CD14-positive monocyte (primary cell): ENCODE results near the gene PAAF1. TPM values are rescaled to one million over a fixed set of nuclear protein-coding genes. Genes with fewer than 3 reads are reported as not detected.
A peak's percentile ranks its signal among the peaks of the same experiment; 100 is the strongest.
"Not testable (repeated sequence)": the region's sequence is repeated elsewhere in the genome, so short reads cannot be mapped to it uniquely, and the experiment has no call there.

ENCODE experiments used
- DNase-seq, 3 donors: peaks; one replicate each; pipeline ENCODE4 v3.0.0-alpha.2; 2011 to 2022
- H2AFZ ChIP-seq: 2 replicates; pipeline ENCODE4 v1.6.0; 2012; ENCODE audit warnings: mild to moderate bottlenecking, low read depth, low read length, inconsistent platforms; ENCODE audit not compliant: insufficient read depth, poor library complexity, severe bottlenecking
- H3K27ac ChIP-seq, 2 donors: 1 replicate in 1 of 2; 2 replicates in 1 of 2; pipeline ENCODE4 v1.5.1; 2012 to 2013; ENCODE audit warnings: low read length in 2 of 2, control low read depth in 1 of 2, inconsistent platforms in 1 of 2, low read depth in 1 of 2, mild to moderate bottlenecking in 1 of 2
- H3K27me3 ChIP-seq, 2 donors: one replicate each; pipeline versions ENCODE4 v1.6.0 to v1.6.1; 2011 to 2013; ENCODE audit warnings: low read length in 2 of 2; ENCODE audit not compliant: control insufficient read depth in 2 of 2, insufficient read depth in 2 of 2
- H3K36me3 ChIP-seq, 2 donors: replicated peaks in 1 of 2; 1 replicate in 1 of 2; 2 replicates in 1 of 2; pipeline versions ENCODE4 v1.5.1 to v1.6.1; 2012 to 2013; ENCODE audit warnings: low read length in 2 of 2, control low read depth in 1 of 2, inconsistent platforms in 1 of 2, mild to moderate bottlenecking in 1 of 2; ENCODE audit not compliant: insufficient read depth in 2 of 2, control insufficient read depth in 1 of 2
- H3K4me1 ChIP-seq, 2 donors: 1 replicate in 1 of 2; 2 replicates in 1 of 2; pipeline versions ENCODE4 v1.5.1 to v1.6.1; 2012 to 2013; ENCODE audit warnings: low read length in 2 of 2, control low read depth in 1 of 2, inconsistent platforms in 1 of 2, mild to moderate bottlenecking in 1 of 2, moderate library complexity in 1 of 2; ENCODE audit not compliant: insufficient read depth in 2 of 2, control insufficient read depth in 1 of 2
- H3K4me2 ChIP-seq: replicated peaks from 2 replicates; pipeline ENCODE3; 2012; ENCODE audit warnings: low read length, moderate library complexity, mild to moderate bottlenecking; ENCODE audit not compliant: poor library complexity, severe bottlenecking; ENCODE audit errors: extremely low read depth
- H3K4me3 ChIP-seq, 3 experiments: fragments of 200-600 bp in 1 of 3; sonication (generic) in 1 of 3; replicated peaks in 1 of 3; 1 replicate in 2 of 3; 2 replicates in 1 of 3; pipeline ENCODE4 v1.5.1; 2011 to 2013; ENCODE audit warnings: low read length in 3 of 3, mild to moderate bottlenecking in 3 of 3, control low read depth in 2 of 3, low read depth in 2 of 3, inconsistent platforms in 1 of 3, moderate library complexity in 1 of 3
- H3K79me2 ChIP-seq: 2 replicates; pipeline ENCODE4 v1.6.0; 2012; ENCODE audit warnings: mild to moderate bottlenecking, control low read depth, inconsistent platforms, low read length, moderate library complexity; ENCODE audit not compliant: insufficient read depth
- H3K9ac ChIP-seq: 2 replicates; pipeline ENCODE4 v1.6.0; 2017; ENCODE audit warnings: low read length, mild to moderate bottlenecking; ENCODE audit not compliant: insufficient read depth, poor library complexity, severe bottlenecking
- H3K9me3 ChIP-seq, 2 donors: replicated peaks in 1 of 2; 1 replicate in 1 of 2; 2 replicates in 1 of 2; pipeline versions ENCODE4 v1.5.1 to v1.6.1; 2012 to 2013; ENCODE audit warnings: low read length in 2 of 2, control low read depth in 1 of 2; ENCODE audit not compliant: control insufficient read depth in 1 of 2, insufficient read depth in 1 of 2
- H4K20me1 ChIP-seq: 2 replicates; pipeline ENCODE4 v1.6.0; 2012; ENCODE audit warnings: mild to moderate bottlenecking, low read length, control low read depth, moderate library complexity; ENCODE audit not compliant: insufficient read depth
- H3K27ac Mint-ChIP-seq, 7 donors: one replicate each; pipeline ENCODE4 v1.8.0; 2020; ENCODE audit warnings: mild to moderate bottlenecking in 7 of 7, mixed read lengths in 7 of 7, moderate library complexity in 6 of 7, inconsistent platforms in 2 of 7
- H3K27me3 Mint-ChIP-seq, 3 donors: one replicate each; pipeline ENCODE4 v1.8.0; 2021 to 2022; ENCODE audit warnings: low read depth in 3 of 3, mild to moderate bottlenecking in 3 of 3, mixed read lengths in 3 of 3, moderate library complexity in 3 of 3, inconsistent platforms in 1 of 3
- H3K36me3 Mint-ChIP-seq, 2 donors: one replicate each; pipeline ENCODE4 v1.8.0; 2020; ENCODE audit warnings: mixed read lengths in 2 of 2, inconsistent platforms in 1 of 2, mild to moderate bottlenecking in 1 of 2
- H3K4me1 Mint-ChIP-seq: one replicate; pipeline ENCODE4 v1.8.0; 2020; ENCODE audit warnings: mild to moderate bottlenecking, mixed read lengths
- H3K4me3 Mint-ChIP-seq, 2 donors: one replicate each; pipeline ENCODE4 v1.8.0; 2020; ENCODE audit warnings: mild to moderate bottlenecking in 2 of 2, mixed read lengths in 2 of 2, moderate library complexity in 1 of 2
- H3K9me3 Mint-ChIP-seq, 7 donors: one replicate each; pipeline ENCODE4 v1.8.0; 2020 to 2022; ENCODE audit warnings: mixed read lengths in 7 of 7, mild to moderate bottlenecking in 6 of 7, moderate library complexity in 6 of 7, inconsistent platforms in 2 of 7
- CTCF ChIP-seq: fragments of 200-600 bp; IDR thresholded peaks from one replicate; pipeline ENCODE4 v1.8.0; 2022; ENCODE audit warnings: antibody characterized with exemption, mild to moderate bottlenecking
- WGBS: methylation state at CpG from one replicate; pipeline ENCODE4 v1.1.5; 2013; ENCODE audit warnings: missing lambda C conversion rate; ENCODE audit not compliant: insufficient coverage; 5-methylcytosine and 5-hydroxymethylcytosine counted together
- intact Hi-C, 2 donors: fragments of 100-400 bp; cut with micrococcal nuclease; formaldehyde crosslinking; loops; one replicate each; pipeline versions ENCODE4 v1.15.0 to v1.15.1; 2023
- polyA plus RNA-seq, 3 donors: library from polyadenylated mRNA; depleted of rRNA in 1 of 3; unstranded in 2 of 3; stranded (reverse) in 1 of 3; fragments of 300-500 nt in 2 of 3; fragments of >200 nt in 1 of 3; fragmentation: Illumina TruSeq in 2 of 3; gene quantifications; 1 replicate in 2 of 3; 2 replicates in 1 of 3; pipeline ENCODE4 v1.2.3, GENCODE V29; 2012 to 2021

Gene PAAF1
- polyA plus RNA-seq, 3 donors, result 12.0 to 13.7 (median 12.9) TPM

GRCh38 chr11:73875840-73876239 is 959 bp upstream of the PAAF1 start:
- Histone ChIP-seq H3K9me3 (no peaks in the 10 kb centered on the region), H3K36me3 (peaks cover 24 to 42% of the 10 kb centered on the region in 2 donors), H2AFZ (peak overlapping the region; percentile 90), H3K9ac (peak overlapping the region; percentile 70), H3K4me1 (peaks cover 20% of the 10 kb centered on the region in 2 donors), H4K20me1 (no peaks in the 10 kb centered on the region), H3K27me3 (no peaks in the 10 kb centered on the region), H3K4me2 (peak overlapping the region; percentile 83), H3K27ac (peak overlapping the region in 1 of 2 donors; percentile 90), H3K79me2 (peaks cover 47% of the 10 kb centered on the region), H3K4me3 (peak overlapping the region; percentile 62 to 97 (median 88))
- Mint-ChIP-seq H3K36me3 (peaks cover 30 to 46% of the 10 kb centered on the region in 2 donors), H3K4me1 (peaks cover 28% of the 10 kb centered on the region), H3K27ac (peak overlapping the region in 6 of 7 donors; percentile 32 to 96 (median 91)), H3K4me3 (peak overlapping the region; percentile 99 to 100), H3K27me3 (peaks cover 0 to 2% (median 2%) of the 10 kb centered on the region in 3 donors), H3K9me3 (no peaks in the 10 kb centered on the region)
- TF ChIP-seq CTCF, result no peak
- intact Hi-C loops, result no loop called here
- 71% methylated on average over 3 of the region's 8 CpGs for WGBS
- no peak for DNase-seq

GRCh38 chr11:73878771-73879170 is 2.0 kb downstream of the PAAF1 start:
- H3K9ac ChIP-seq, result no peak overlapping the region
- no peak for DNase-seq
- H3K36me3 Mint-ChIP-seq, result peaks cover 10 to 23% of the 10 kb centered on the region in 2 donors
- no peak overlapping the region for H3K27ac Mint-ChIP-seq
- peaks cover 28% of the 10 kb centered on the region for H3K4me1 Mint-ChIP-seq
- no peaks in the 10 kb centered on the region for H3K9me3 Mint-ChIP-seq
- no peak for TF ChIP-seq CTCF
- no peak overlapping the region for H2AFZ ChIP-seq
- intact Hi-C loops, result no loop called here
- no peaks in the 10 kb centered on the region for H3K9me3 ChIP-seq
- H3K4me2 ChIP-seq, result no peak overlapping the region
- H4K20me1 ChIP-seq, result no peaks in the 10 kb centered on the region
- H3K27ac ChIP-seq, result no peak overlapping the region
- H3K27me3 Mint-ChIP-seq, result peaks cover 0 to 2% (median 0%) of the 10 kb centered on the region in 3 donors
- WGBS, result no CpG with 5 or more reads among the region's 1 CpG
- H3K4me1 ChIP-seq, result peaks cover 20% of the 10 kb centered on the region in 2 donors
- H3K27me3 ChIP-seq, result no peaks in the 10 kb centered on the region
- H3K36me3 ChIP-seq, result peaks cover 1 to 19% of the 10 kb centered on the region in 2 donors
- no peak overlapping the region for H3K4me3 ChIP-seq
- peaks cover 40% of the 10 kb centered on the region for H3K79me2 ChIP-seq
- no peak overlapping the region for H3K4me3 Mint-ChIP-seq

GRCh38 chr11:73880449-73880848 is 3.6 kb downstream of the PAAF1 start:
- H3K27ac Mint-ChIP-seq, result peak overlapping the region in 1 of 7 donors; percentile 43
- H3K4me1 Mint-ChIP-seq, result peaks cover 19% of the 10 kb centered on the region
- H3K36me3 ChIP-seq, result peaks cover 0 to 10% of the 10 kb centered on the region in 2 donors
- H3K4me1 ChIP-seq, result peaks cover 16 to 18% of the 10 kb centered on the region in 2 donors
- H3K27me3 Mint-ChIP-seq, H3K9me3 Mint-ChIP-seq, H4K20me1 ChIP-seq, H3K27me3 ChIP-seq, H3K4me2 ChIP-seq, H3K4me3 ChIP-seq, H3K9me3 ChIP-seq, DNase-seq, H2AFZ ChIP-seq, H3K9ac ChIP-seq, H3K4me3 Mint-ChIP-seq, H3K27ac ChIP-seq, intact Hi-C loops: not testable (repeated sequence)
- peaks cover 23% of the 10 kb centered on the region for H3K79me2 ChIP-seq
- peaks cover 11 to 13% of the 10 kb centered on the region in 2 donors for H3K36me3 Mint-ChIP-seq
- 96% methylated on average over 5 of the region's 10 CpGs for WGBS
